IPS-15b (cell line): ENCODE results near the gene PIGR.

Experiments
- H3K27me3 ChIP-seq: one replicate; pipeline ENCODE4 v1.6.1; 2013; ENCODE audit warnings: low read length; ENCODE audit not compliant: control insufficient read depth, insufficient read depth
- H3K36me3 ChIP-seq: one replicate; pipeline ENCODE4 v1.6.1; 2013; ENCODE audit warnings: low read length; ENCODE audit not compliant: control insufficient read depth, insufficient read depth
- H3K4me1 ChIP-seq: one replicate; pipeline ENCODE4 v1.6.1; 2013; ENCODE audit warnings: mild to moderate bottlenecking, low read length; ENCODE audit not compliant: control insufficient read depth, insufficient read depth
- H3K4me3 ChIP-seq: one replicate; pipeline ENCODE4 v1.5.1; 2013; ENCODE audit warnings: low read depth, low read length
- H3K9ac ChIP-seq: one replicate; pipeline ENCODE4 v1.6.1; 2013; ENCODE audit warnings: low read depth, mild to moderate bottlenecking, low read length
- H3K9me3 ChIP-seq: one replicate; pipeline ENCODE4 v1.6.1; 2013; ENCODE audit warnings: mild to moderate bottlenecking, low read length; ENCODE audit not compliant: control insufficient read depth, insufficient read depth

PIGR gene

DNA sequence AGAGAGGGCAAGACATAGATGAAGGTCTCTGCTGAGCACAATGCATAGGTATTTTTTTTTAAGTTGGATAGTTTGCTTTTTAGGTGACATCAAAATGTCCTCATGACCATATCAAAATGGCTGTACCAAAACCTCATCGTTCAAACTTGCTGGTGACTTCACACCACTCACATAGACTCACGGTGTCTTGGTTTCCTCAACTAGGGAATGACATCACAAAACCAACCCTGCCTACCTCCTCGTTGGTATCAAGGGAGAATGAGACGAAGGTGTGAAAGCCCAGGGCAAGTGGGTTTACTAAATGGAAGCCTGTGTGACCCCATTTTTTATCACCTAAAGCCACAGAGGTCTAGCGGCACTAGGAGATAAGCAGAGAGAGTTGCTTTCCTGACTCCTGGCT, 1.6 kb downstream of the PIGR start:
- H3K27me3 ChIP-seq, result peaks cover 2% of the 10 kb centered on the region
- H3K9ac ChIP-seq, result no peak overlapping the region
- no peaks in the 10 kb centered on the region for H3K9me3 ChIP-seq
- no peak overlapping the region for H3K4me3 ChIP-seq
- H3K36me3 ChIP-seq, result no peaks in the 10 kb centered on the region
- H3K4me1 ChIP-seq, result no peaks in the 10 kb centered on the region

DNA sequence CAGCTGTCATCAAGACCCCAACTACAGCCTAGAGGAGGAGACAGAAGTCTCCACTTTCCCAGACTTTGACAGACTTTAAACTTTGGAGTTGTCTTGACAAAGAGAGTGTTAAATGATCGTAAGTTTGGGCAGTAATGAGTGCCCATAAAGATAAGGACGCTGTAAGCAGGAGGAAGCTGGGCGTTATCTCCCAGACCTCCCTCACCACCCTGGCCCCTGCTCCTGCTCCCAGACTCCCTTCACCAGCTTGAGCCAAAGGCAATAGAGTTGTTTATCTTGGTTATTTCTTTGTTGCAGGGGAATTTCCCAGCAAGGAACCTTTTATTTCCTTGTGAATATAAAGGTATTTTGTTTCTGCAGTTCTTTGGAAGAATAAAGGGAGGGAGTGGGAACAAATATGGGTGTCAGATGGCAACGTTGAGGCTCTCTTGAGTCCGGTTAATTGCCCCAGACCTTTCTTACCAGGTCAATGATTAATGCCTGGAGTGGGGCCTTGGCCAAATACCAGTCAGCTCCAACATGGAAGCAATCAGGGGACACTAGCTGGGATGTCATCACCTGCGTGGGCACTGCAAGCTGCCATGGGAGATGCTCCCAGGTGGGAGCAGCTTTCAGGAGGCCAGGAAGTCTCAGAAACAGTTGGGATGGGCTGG, 4.4 kb downstream of the PIGR start:
- no peak overlapping the region for H3K4me3 ChIP-seq
- peaks cover 2% of the 10 kb centered on the region for H3K27me3 ChIP-seq
- H3K4me1 ChIP-seq, result no peaks in the 10 kb centered on the region
- no peaks in the 10 kb centered on the region for H3K36me3 ChIP-seq
- no peak overlapping the region for H3K9ac ChIP-seq
- H3K9me3 ChIP-seq, result no peaks in the 10 kb centered on the region

DNA sequence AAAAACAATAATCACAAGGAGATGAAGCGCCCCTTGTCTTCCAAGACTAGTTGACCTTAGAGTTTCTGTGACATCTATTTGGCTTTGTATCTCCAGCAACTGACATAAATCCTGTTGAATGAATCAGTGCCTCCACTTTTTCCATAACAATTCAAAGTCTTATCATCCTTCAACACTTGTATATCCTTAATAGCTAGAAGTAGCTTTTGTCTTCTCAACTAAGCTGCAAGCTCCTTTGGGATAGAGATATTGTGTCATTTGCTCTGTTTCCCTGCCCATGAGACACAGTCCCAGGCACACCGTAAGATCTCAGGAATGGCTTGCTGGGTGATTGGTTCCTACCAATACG, 5.7 kb downstream of the PIGR start:
- H3K9me3 ChIP-seq, result no peaks in the 10 kb centered on the region
- peaks cover 2% of the 10 kb centered on the region for H3K27me3 ChIP-seq
- H3K36me3 ChIP-seq, result no peaks in the 10 kb centered on the region
- no peak overlapping the region for H3K4me3 ChIP-seq
- H3K9ac ChIP-seq, result no peak overlapping the region
- no peaks in the 10 kb centered on the region for H3K4me1 ChIP-seq

DNA sequence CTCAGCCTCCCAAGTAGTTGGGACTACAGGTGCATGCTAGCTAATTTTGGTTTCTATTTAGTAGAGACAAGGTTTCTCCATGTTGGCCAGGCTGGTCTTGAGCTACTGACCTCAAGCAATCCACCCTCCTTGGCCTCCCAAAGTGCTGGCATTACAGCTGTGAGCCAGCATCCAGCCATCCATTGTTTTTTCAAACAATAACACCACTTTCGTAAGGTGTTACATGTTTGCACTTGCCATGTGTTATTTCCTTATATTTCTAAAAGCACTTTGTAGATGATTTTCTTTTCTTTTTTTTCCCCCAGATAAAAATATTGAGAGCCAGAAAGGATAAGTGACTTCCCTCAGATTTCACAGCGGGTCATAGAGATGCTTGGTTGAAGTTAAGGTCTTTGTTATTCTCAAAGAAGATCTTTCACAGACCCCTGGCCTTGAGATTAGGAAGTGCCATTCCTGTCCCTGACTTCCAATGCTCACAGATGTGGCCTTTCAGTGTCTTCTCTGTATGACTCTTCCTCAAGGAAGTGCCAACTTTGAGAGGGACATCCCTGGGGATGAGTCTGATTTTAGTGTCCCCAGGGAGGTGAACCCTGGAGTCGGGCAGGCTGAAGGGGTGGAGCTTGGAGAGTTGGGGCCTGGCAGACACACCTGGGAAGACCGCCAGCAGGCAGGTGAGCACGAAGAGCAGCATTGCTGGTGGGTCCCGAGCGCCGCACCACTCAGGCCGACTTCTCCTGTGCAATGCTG, 6.3 kb downstream of the PIGR start:
- peaks cover 2% of the 10 kb centered on the region for H3K27me3 ChIP-seq
- H3K9ac ChIP-seq, result no peak overlapping the region
- no peaks in the 10 kb centered on the region for H3K4me1 ChIP-seq
- H3K4me3 ChIP-seq, result no peak overlapping the region
- no peaks in the 10 kb centered on the region for H3K36me3 ChIP-seq
- H3K9me3 ChIP-seq, result no peaks in the 10 kb centered on the region

DNA sequence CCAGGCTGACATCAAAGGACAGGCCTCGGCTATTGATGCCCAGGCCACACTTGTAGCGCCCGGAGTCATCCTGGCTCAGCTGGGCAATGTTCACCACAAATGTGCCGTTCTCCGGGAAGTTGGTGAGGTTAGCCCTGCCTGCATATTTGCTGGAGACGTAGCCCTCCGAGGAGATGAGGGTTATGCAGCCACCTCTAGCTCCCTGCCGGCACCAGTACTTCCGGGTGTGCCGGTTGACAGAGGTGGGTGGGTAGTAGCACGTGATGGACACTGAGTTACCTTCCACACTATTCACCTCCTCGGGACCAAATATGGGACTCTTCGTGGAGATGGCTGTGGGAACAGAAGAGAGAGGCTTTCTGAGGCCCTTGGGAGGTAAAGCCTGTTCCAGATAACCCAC, 7.1 kb downstream of the PIGR start:
- Histone ChIP-seq H3K27me3 (peaks cover 2% of the 10 kb centered on the region), H3K9ac (no peak overlapping the region), H3K9me3 (no peaks in the 10 kb centered on the region), H3K4me1 (no peaks in the 10 kb centered on the region), H3K4me3 (no peak overlapping the region), H3K36me3 (no peaks in the 10 kb centered on the region)

DNA sequence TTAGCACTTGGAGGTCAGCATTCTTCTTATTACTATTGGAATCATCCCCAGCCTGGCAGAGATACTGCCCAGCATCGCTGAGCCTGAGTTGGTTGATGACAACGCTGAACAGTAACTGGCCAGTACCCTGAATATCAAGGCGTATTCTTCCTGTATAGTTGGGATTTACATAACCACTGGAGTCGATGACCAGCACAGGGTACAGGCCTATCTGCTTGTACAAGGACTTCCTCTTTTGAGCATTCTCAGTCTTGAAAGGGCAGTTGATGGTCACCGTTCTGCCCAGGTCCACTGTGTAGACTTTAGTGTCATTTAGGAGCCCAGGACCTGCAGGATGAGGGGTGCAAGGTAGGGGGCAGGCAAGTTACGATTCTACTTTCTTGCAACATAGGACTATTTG, 8.8 kb downstream of the PIGR start:
- Histone ChIP-seq H3K4me1 (no peaks in the 10 kb centered on the region), H3K36me3 (no peaks in the 10 kb centered on the region), H3K9me3 (no peaks in the 10 kb centered on the region), H3K27me3 (no peaks in the 10 kb centered on the region), H3K4me3 (no peak overlapping the region), H3K9ac (no peak overlapping the region)

DNA sequence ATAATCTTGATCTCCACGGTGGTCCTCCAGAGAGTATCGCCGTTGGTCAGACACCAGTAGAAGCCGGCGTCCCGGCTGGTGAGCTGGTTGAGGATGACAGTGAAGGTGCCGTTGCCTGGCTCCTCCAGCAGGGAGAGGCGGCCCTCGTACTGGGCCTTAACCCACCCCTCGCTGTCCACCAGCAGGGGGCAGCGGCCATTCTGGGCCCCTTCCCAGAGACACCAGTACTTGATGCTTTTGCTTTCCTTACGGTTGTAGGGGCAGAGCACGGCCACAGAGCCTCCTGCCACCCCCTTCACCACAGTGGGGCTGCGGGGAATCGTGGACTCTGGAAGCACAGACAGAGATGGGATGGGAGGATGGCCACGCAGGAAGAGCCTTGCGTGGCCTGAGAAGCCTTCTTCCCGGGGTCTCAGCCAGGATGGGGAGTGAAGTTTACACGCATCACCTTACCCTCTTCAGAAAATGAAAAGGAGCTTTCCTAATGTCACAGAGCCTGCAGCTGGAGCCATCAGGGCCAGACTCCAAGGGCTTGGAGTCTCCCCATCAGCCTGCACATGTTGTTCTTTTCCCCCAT, 10.7 kb downstream of the PIGR start:
- Histone ChIP-seq H3K4me1 (no peaks in the 10 kb centered on the region), H3K36me3 (no peaks in the 10 kb centered on the region), H3K9me3 (no peaks in the 10 kb centered on the region), H3K4me3 (no peak overlapping the region), H3K9ac (no peak overlapping the region), H3K27me3 (no peaks in the 10 kb centered on the region)

DNA sequence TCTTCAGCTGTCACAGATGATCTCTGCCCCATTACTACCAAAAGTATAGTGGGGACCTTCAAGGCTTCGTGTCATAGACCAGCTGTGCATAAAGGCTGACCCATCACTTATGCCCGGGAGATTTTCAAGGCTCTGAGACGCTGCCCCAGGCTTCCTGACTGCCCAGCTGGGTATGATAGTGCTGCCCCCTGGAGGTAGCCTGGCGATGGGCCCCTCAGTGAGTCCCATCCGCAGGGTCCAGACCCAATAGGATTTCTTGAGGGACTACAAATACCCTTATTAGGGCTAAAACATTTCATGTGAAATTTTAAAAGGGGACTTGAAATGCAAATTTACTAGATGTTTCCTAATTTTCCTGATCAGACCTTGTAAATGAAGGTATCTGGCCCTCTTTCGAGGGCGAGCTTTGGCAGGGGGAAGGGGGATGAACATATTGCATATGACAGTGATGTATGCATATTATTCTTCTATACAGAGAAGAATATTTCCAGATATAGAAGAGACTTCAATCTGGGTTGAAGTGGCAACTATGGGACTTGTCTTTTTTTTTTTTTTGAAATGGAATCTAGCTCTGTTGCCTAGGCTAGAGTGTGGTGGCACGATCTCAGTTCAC, 12.8 kb downstream of the PIGR start:
- Histone ChIP-seq H3K4me1 (no peaks in the 10 kb centered on the region), H3K36me3 (no peaks in the 10 kb centered on the region), H3K27me3 (no peaks in the 10 kb centered on the region), H3K9ac (no peak overlapping the region), H3K4me3 (no peak overlapping the region), H3K9me3 (no peaks in the 10 kb centered on the region)

DNA sequence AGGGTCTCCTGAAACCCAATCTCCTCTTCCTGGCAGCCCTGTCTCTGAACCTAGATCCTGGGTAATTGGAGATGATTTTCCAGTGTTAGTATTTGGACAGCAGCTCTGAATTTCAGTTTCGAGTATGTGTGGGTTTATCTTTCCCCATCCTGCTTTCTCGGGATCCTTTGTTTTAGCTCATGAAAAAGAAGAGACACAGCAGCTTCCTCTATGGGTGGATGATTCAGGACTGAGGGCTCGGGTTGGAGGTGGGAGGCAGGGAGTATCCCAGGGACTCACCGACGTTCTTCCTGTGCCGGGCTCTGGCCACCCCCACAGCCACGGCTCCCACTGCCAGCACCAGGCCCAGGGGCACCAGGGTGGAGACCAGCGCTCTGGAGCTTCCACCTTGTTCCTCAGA, 14.1 kb downstream of the PIGR start:
- no peaks in the 10 kb centered on the region for H3K27me3 ChIP-seq
- H3K9ac ChIP-seq, result no peak overlapping the region

DNA sequence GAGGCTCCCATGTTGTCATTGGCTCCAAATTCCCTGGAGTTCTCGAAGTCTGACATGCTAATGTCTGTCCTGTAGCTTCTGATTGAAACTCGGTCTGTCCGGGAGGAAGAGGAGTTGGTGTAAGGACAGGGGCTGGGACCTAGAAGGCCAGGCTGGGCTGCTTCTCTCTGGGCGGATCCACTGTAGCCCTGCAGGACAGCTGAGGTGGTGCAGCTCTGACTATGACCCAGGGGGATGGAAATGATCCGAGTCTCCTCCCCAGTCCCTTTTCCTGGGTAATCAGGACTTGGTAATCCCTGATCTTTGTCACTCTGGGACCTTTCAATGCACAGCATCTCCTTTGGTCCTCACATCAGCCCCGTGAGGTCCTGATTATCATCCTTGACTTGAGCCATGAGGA, 14.6 kb downstream of the PIGR start:
- H3K9me3 ChIP-seq, result no peaks in the 10 kb centered on the region
- no peak overlapping the region for H3K9ac ChIP-seq
- no peaks in the 10 kb centered on the region for H3K27me3 ChIP-seq
- H3K36me3 ChIP-seq, result no peaks in the 10 kb centered on the region
- H3K4me1 ChIP-seq, result no peaks in the 10 kb centered on the region
- H3K4me3 ChIP-seq, result no peak overlapping the region

More for the DNA sequence above, 14.1 kb downstream of the PIGR start:
- Histone ChIP-seq H3K9me3 (no peaks in the 10 kb centered on the region), H3K4me1 (no peaks in the 10 kb centered on the region), H3K36me3 (no peaks in the 10 kb centered on the region), H3K4me3 (no peak overlapping the region)

DNA sequence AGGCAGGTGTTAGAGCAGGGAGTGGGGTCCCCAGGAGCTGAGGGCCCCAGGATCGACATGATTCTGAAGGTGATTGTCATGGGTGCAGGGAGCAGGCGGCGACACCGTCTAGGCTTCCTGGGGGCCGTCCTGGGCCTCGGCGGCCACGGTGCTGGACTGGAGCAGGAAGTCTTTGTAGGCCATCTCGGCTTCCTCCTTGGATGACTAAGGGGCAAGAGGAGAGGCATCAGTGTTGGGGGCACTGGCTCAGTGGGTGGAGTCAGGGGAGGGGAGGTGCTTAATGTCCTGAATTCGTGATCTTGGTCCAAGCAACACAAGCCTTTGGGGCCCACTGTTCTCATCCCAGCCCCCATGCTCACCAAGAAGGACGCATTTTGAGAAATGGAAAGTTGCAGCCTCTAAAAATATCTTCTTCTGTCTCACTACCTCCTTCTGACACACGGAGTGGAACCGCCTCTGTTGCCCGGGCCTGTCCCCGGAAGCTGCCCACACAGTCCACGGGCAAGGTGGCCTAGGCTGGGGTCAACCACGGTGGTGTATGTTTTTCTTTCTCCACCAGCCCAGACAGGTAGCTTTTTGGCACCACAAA, 16.0 kb downstream of the PIGR start:
- no peak overlapping the region for H3K4me3 ChIP-seq

More for the DNA sequence above, 16.0 kb downstream of the PIGR start:
- no peak overlapping the region for H3K9ac ChIP-seq
- H3K9me3 ChIP-seq, result no peaks in the 10 kb centered on the region
- no peaks in the 10 kb centered on the region for H3K36me3 ChIP-seq
- H3K27me3 ChIP-seq, result no peaks in the 10 kb centered on the region
- no peaks in the 10 kb centered on the region for H3K4me1 ChIP-seq
